ENCODE results near the gene CACTIN.

DNA sequence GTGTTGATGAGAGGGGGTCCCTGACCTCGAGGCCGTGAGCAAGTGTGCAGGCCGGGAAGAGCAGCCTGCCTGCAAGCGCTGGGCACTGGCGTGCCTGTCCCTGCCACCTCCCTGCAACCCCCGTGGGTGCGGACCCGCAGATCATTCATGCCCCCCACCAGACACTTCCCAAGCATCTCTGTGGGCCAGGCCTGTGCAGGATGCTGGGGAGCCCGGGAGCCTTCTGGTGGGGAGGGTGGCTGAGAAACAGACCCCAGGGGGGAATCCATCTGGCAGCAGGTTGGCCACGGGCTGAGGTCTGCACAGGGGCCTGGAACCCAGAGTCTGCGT is 18.4 kb upstream of the CACTIN start:
- TF ChIP-seq, protein P1, sequence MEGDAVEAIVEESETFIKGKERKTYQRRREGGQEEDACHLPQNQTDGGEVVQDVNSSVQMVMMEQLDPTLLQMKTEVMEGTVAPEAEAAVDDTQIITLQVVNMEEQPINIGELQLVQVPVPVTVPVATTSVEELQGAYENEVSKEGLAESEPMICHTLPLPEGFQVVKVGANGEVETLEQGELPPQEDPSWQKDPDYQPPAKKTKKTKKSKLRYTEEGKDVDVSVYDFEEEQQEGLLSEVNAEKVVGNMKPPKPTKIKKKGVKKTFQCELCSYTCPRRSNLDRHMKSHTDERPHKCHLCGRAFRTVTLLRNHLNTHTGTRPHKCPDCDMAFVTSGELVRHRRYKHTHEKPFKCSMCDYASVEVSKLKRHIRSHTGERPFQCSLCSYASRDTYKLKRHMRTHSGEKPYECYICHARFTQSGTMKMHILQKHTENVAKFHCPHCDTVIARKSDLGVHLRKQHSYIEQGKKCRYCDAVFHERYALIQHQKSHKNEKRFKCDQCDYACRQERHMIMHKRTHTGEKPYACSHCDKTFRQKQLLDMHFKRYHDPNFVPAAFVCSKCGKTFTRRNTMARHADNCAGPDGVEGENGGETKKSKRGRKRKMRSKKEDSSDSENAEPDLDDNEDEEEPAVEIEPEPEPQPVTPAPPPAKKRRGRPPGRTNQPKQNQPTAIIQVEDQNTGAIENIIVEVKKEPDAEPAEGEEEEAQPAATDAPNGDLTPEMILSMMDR (conservative IDR thresholded peaks at IDR 0.05; ENCODE audit: low read depth, low read length), result no peak
- no peak for TF ChIP-seq EZH2 (IDR thresholded peaks at IDR 0.05; ENCODE audit: borderline replicate concordance, low read depth, low read length, poor library complexity, severe bottlenecking)

All from A673 (cell line).